ENCODE measurements around the gene DNAH10. TPM values are rescaled to one million over a fixed set of nuclear protein-coding genes. Genes with fewer than 3 reads are reported as not detected.

The DNAH10 gene
- total RNA-seq, 1 donor from 2014 or later, result 0.54 TPM

- Histone ChIP-seq H3K4me1 (ENCODE audit: insufficient read depth, low read length) (no peaks in the 10 kb centered on the region), H3K27me3 (ENCODE audit: insufficient read depth, low read length) (peaks cover 2% of the 10 kb centered on the region), H4K20me1 (ENCODE audit: insufficient read depth, low read length) (no peaks in the 10 kb centered on the region), H2AFZ (ENCODE audit: low read depth, low read length) (no peak overlapping the region), H3K36me3 (ENCODE audit: insufficient read depth, low read length) (no peaks in the 10 kb centered on the region), H3K9me3 (ENCODE audit: insufficient read depth, low read depth, low read length) (no peaks in the 10 kb centered on the region), H3K27ac (ENCODE audit: low read depth, low read length) (no peak overlapping the region), H3K79me2 (ENCODE audit: insufficient read depth, low read length) (no peaks in the 10 kb centered on the region), H3K4me2 (ENCODE audit: low read length) (no peak overlapping the region), H3K9ac (ENCODE audit: low read length) (no peak overlapping the region), H3K4me3 (ENCODE audit: insufficient read depth, low read depth, low read length) (no peak overlapping the region)
- TF ChIP-seq EZH2 (IDR thresholded peaks at IDR 0.05; ENCODE audit: insufficient read depth, low read length) (no peak), CTCF (IDR thresholded peaks at IDR 0.05; ENCODE audit: insufficient read depth, low read depth, low read length) (no peak)
- DNase-seq (ENCODE audit: low read depth), result no peak
- H3K9me3 Mint-ChIP-seq (ENCODE audit: unreplicated experiment), result peaks cover 11% of the 10 kb centered on the region
- H3K36me3 Mint-ChIP-seq (ENCODE audit: low read depth, unreplicated experiment), result peaks cover 2% of the 10 kb centered on the region
- no peaks in the 10 kb centered on the region for H3K4me1 Mint-ChIP-seq (ENCODE audit: low read depth, unreplicated experiment)
- no peak overlapping the region for H3K4me3 Mint-ChIP-seq (ENCODE audit: unreplicated experiment)
- no peak overlapping the region for H3K27ac Mint-ChIP-seq (ENCODE audit: unreplicated experiment)
- peaks cover 33% of the 10 kb centered on the region for H3K27me3 Mint-ChIP-seq (ENCODE audit: low read depth, unreplicated experiment)
- no peak for FAIRE-seq
Measured at GRCh38 chr12:123847019-123847418, 84.9 kb downstream of the DNAH10 start.

GRCh38 chr12:123847876-123848275 is 85.8 kb downstream of the DNAH10 start:
- Histone ChIP-seq H2AFZ (ENCODE audit: low read depth, low read length) (no peak overlapping the region), H3K36me3 (ENCODE audit: insufficient read depth, low read length) (no peaks in the 10 kb centered on the region), H3K4me3 (ENCODE audit: insufficient read depth, low read depth, low read length) (no peak overlapping the region), H3K4me1 (ENCODE audit: insufficient read depth, low read length) (no peaks in the 10 kb centered on the region), H3K9ac (ENCODE audit: low read length) (no peak overlapping the region), H4K20me1 (ENCODE audit: insufficient read depth, low read length) (no peaks in the 10 kb centered on the region), H3K79me2 (ENCODE audit: insufficient read depth, low read length) (no peaks in the 10 kb centered on the region), H3K27me3 (ENCODE audit: insufficient read depth, low read length) (peaks cover 8% of the 10 kb centered on the region), H3K9me3 (ENCODE audit: insufficient read depth, low read depth, low read length) (no peaks in the 10 kb centered on the region), H3K4me2 (ENCODE audit: low read length) (no peak overlapping the region), H3K27ac (ENCODE audit: low read depth, low read length) (no peak overlapping the region)
- peaks cover 2% of the 10 kb centered on the region for H3K36me3 Mint-ChIP-seq (ENCODE audit: low read depth, unreplicated experiment)
- TF ChIP-seq EZH2 (IDR thresholded peaks at IDR 0.05; ENCODE audit: insufficient read depth, low read length) (no peak), CTCF (IDR thresholded peaks at IDR 0.05; ENCODE audit: insufficient read depth, low read depth, low read length) (no peak)
- FAIRE-seq, result no peak
- DNase-seq (ENCODE audit: low read depth), result no peak
- no peaks in the 10 kb centered on the region for H3K4me1 Mint-ChIP-seq (ENCODE audit: low read depth, unreplicated experiment)
- H3K27ac Mint-ChIP-seq (ENCODE audit: unreplicated experiment), result no peak overlapping the region
- peaks cover 35% of the 10 kb centered on the region for H3K27me3 Mint-ChIP-seq (ENCODE audit: low read depth, unreplicated experiment)
- peaks cover 11% of the 10 kb centered on the region for H3K9me3 Mint-ChIP-seq (ENCODE audit: unreplicated experiment)
- H3K4me3 Mint-ChIP-seq (ENCODE audit: unreplicated experiment), result no peak overlapping the region

- H3K4me3 Mint-ChIP-seq (ENCODE audit: unreplicated experiment), result no peak overlapping the region
- no peak overlapping the region for H3K4me2 ChIP-seq (ENCODE audit: low read length)
- no peak for FAIRE-seq
- H3K36me3 Mint-ChIP-seq (ENCODE audit: low read depth, unreplicated experiment), result peaks cover 2% of the 10 kb centered on the region
- H3K4me3 ChIP-seq (ENCODE audit: insufficient read depth, low read depth, low read length), result no peak overlapping the region
- H2AFZ ChIP-seq (ENCODE audit: low read depth, low read length), result no peak overlapping the region
- H3K9ac ChIP-seq (ENCODE audit: low read length), result no peak overlapping the region
- H3K4me1 Mint-ChIP-seq (ENCODE audit: low read depth, unreplicated experiment), result no peaks in the 10 kb centered on the region
- no peak for DNase-seq (ENCODE audit: low read depth)
- peaks cover 42% of the 10 kb centered on the region for H3K27me3 Mint-ChIP-seq (ENCODE audit: low read depth, unreplicated experiment)
- H3K36me3 ChIP-seq (ENCODE audit: insufficient read depth, low read length), result no peaks in the 10 kb centered on the region
- no peak overlapping the region for H3K27ac ChIP-seq (ENCODE audit: low read depth, low read length)
- H3K9me3 ChIP-seq (ENCODE audit: insufficient read depth, low read depth, low read length), result no peaks in the 10 kb centered on the region
- H4K20me1 ChIP-seq (ENCODE audit: insufficient read depth, low read length), result no peaks in the 10 kb centered on the region
- H3K9me3 Mint-ChIP-seq (ENCODE audit: unreplicated experiment), result peaks cover 11% of the 10 kb centered on the region
- H3K27me3 ChIP-seq (ENCODE audit: insufficient read depth, low read length), result peaks cover 12% of the 10 kb centered on the region
- H3K4me1 ChIP-seq (ENCODE audit: insufficient read depth, low read length), result no peaks in the 10 kb centered on the region
- TF ChIP-seq CTCF (IDR thresholded peaks at IDR 0.05; ENCODE audit: insufficient read depth, low read depth, low read length) (no peak), EZH2 (IDR thresholded peaks at IDR 0.05; ENCODE audit: insufficient read depth, low read length) (no peak)
- H3K79me2 ChIP-seq (ENCODE audit: insufficient read depth, low read length), result no peaks in the 10 kb centered on the region
- H3K27ac Mint-ChIP-seq (ENCODE audit: unreplicated experiment), result no peak overlapping the region
Measured at GRCh38 chr12:123849517-123849916, 87.4 kb downstream of the DNAH10 start.

All from astrocyte (in vitro differentiated cells and primary cell).